Measurements from ENCODE around the gene LPCAT1.
A peak's percentile ranks its signal among the peaks of the same experiment; 100 is the strongest.

The LPCAT1 gene

DNA sequence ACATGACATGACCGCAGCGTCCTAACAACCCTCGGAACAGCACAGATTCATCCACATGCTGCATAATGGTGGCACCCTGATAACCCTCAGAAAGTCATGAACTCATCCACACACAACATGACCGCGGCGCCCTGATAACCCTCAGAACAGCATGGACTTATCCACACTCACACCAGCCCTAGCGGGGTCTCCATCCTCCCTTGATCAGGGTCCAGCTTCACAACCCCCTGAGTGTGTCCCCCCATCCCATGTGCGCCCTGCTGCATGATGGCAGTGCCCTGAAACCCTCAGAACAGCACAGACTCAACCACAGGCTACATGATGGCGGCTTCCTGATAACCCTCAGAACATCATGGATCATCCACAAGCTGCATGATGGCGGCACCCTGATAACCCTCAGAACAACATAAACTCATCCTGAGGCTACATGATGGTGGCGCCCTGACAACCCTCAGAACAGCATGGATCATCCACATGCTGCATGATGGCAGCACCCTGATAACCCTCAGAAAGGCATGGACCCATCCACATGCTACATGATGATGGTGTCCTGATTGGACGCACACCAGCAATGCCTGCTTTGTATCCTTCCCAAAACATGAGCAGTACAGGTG lies 106.8 kb downstream of the LPCAT1 start:
- no peak for ATAC-seq
- no peak overlapping the region for H3K27ac Mint-ChIP-seq
- no peak overlapping the region for H3K4me3 Mint-ChIP-seq
- peaks cover 11% of the 10 kb centered on the region for H3K9me3 Mint-ChIP-seq
- peaks cover 7% of the 10 kb centered on the region for H3K4me1 Mint-ChIP-seq
- no peaks in the 10 kb centered on the region for H3K36me3 Mint-ChIP-seq
- H3K27me3 Mint-ChIP-seq: peaks cover 20% of the 10 kb centered on the region

DNA sequence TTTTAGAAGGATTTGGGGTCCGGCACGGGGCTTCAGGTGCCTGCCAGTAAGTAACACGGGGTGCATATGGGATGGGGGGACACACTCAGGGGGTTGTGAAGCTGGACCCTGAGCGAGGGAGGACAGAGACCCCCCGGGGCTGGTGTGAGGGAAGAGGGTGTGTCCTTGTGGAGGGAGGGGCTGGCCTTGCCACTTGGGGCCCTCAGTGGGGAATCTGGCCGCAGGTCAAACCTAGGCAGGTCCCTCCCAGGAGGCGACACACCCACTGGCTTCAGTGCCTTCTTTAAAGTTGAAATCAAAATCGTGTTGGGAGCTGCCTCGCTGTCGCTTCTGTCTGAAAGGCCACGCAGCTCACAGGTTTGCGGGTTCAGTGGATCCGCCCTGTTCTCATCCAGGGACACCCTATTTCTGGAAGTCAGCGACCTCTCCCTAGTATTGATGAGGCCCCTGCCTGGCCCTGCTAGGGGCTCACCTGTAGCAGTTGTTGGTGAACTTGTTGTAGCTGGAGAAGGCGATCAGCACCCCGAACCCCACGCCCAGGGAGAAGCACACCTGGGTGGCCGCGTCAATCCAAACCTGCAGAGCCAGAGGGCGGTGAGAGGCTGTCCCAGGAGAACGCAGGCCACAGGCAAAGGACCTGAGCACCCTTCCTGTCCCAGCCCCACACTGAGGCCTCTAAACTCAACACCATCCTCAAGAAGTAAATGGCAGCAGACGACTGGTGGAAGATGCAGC lies 108.0 kb downstream of the LPCAT1 start:
- H3K4me1 Mint-ChIP-seq: peaks cover 12% of the 10 kb centered on the region
- no peaks in the 10 kb centered on the region for H3K36me3 Mint-ChIP-seq
- H3K27me3 Mint-ChIP-seq: peaks cover 32% of the 10 kb centered on the region
- no peak overlapping the region for H3K4me3 Mint-ChIP-seq
- peaks cover 11% of the 10 kb centered on the region for H3K9me3 Mint-ChIP-seq
- ATAC-seq: no peak
- H3K27ac Mint-ChIP-seq: no peak overlapping the region

DNA sequence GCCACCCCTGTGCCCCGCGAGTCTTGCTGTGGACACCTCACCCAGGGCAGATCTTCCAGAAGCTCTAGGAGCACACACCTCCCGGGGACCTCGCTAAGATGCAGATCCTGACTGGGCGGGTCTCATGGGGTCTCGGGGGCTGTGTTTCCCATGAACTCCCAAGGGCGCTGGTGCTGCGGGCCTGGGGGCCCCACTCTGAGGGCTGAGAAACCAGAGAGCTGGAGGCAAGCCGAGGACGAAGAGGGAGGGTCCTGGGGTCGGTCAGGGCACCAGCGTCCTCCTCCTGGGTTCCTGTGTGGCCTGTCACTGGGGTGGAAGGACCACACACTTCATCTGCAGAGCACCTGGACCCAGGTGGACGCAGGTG lies 108.7 kb downstream of the LPCAT1 start:
- H3K27me3 Mint-ChIP-seq: peaks cover 33% of the 10 kb centered on the region
- no peak for ATAC-seq
- peaks cover 12% of the 10 kb centered on the region for H3K4me1 Mint-ChIP-seq
- peaks cover 11% of the 10 kb centered on the region for H3K9me3 Mint-ChIP-seq
- H3K4me3 Mint-ChIP-seq: no peak overlapping the region
- no peak overlapping the region for H3K27ac Mint-ChIP-seq
- no peaks in the 10 kb centered on the region for H3K36me3 Mint-ChIP-seq

DNA sequence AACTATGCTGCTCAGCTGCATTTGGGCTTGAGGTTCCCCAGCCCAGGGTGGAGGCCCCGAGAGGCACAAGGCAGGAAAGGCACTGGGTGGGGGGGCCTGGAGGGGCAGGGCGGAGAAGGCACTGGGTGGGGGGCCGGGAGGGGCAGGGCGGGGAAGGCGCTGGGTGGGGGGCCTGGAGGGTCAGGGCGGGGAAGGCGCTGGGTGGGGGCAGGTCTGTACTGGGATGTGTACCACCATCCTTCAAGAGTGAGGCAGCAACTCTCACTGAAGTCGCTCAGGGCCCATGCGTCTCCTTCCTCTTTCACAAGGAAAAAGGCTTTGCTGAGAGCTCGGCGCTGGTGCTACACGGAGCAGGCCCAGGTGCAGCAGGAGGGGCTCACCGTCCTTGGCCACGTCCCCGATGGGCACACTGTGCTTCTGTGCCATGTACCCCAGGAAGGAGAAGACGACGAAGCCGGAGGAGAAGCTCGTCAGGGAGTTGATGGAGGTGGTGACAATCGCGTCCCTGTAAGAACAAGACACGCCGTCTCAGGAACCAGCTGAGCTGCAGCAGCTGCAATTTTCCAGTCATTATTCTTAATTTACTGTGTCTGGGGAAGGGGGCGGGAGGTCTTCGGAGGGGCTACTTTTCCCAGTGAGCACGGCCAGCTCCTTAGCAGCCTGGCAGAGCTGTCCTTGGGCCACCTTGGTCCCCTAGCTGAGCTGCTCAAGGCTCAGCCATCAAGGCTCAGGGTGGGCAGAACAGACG lies 109.3 kb downstream of the LPCAT1 start:
- Mint-ChIP-seq H3K4me3 (no peak overlapping the region), H3K27me3 (peaks cover 33% of the 10 kb centered on the region), H3K36me3 (no peaks in the 10 kb centered on the region), H3K27ac (no peak overlapping the region), H3K4me1 (peaks cover 12% of the 10 kb centered on the region), H3K9me3 (peaks cover 11% of the 10 kb centered on the region)
- peak; percentile 67 for ATAC-seq

DNA sequence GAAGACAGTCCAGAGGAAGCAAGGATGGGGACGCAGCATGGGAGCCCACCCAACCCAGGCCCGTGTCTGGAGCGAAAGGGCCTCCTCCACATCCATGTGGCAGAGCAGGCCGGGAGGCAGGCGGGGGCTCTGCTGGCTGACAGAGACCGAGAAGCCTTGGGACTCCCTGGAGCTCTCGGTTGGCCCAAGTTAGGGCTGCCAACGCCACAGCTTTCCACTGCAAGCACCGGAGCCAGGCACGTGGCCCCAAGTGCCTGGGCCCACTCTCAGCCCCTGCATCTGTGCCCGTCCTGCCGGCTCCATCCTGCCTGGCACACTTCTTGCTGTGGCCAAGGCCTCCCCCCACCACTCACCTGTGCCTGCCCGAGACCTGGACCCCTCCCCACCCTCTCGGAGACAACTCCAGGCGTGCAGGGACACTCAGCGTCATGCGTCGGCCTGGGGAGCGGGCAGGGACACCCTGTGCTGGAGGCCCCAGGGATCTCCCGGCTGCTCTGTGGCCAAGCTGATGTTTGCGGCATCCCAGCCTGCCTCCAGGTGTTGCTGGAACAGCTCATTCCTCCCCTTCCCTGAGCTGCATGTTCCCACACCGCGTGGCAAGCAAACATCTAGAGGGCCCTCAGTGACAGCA lies 110.0 kb downstream of the LPCAT1 start:
- no peak for ATAC-seq
- no peaks in the 10 kb centered on the region for H3K36me3 Mint-ChIP-seq
- H3K4me1 Mint-ChIP-seq: peaks cover 12% of the 10 kb centered on the region
- H3K27me3 Mint-ChIP-seq: peaks cover 38% of the 10 kb centered on the region
- no peak overlapping the region for H3K4me3 Mint-ChIP-seq
- H3K27ac Mint-ChIP-seq: no peak overlapping the region
- peaks cover 6% of the 10 kb centered on the region for H3K9me3 Mint-ChIP-seq

DNA sequence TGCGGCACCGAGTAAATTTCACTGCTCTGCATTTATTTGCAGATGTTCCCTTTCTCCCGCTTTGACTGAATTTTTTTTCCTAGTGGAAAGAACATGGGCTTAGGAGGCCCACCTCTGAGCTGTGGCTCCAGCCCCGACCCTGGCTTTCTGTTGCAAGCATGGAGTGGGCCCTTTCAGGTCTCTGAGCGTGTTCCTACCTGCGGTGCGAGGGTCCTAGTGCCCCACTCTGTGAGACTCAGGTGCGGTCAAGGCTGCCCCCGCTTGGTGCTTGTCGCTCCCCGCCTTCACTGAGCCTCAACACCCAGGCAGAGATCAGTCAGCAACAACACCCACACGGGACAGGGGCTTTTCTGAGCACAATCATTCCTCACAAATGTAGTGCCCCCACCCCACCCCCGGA lies 110.5 kb downstream of the LPCAT1 start:
- H3K4me1 Mint-ChIP-seq: peaks cover 12% of the 10 kb centered on the region
- H3K27ac Mint-ChIP-seq: no peak overlapping the region
- H3K27me3 Mint-ChIP-seq: peaks cover 42% of the 10 kb centered on the region
- no peak overlapping the region for H3K4me3 Mint-ChIP-seq
- ATAC-seq: no peak
- H3K9me3 Mint-ChIP-seq: peaks cover 1% of the 10 kb centered on the region
- H3K36me3 Mint-ChIP-seq: no peaks in the 10 kb centered on the region

DNA sequence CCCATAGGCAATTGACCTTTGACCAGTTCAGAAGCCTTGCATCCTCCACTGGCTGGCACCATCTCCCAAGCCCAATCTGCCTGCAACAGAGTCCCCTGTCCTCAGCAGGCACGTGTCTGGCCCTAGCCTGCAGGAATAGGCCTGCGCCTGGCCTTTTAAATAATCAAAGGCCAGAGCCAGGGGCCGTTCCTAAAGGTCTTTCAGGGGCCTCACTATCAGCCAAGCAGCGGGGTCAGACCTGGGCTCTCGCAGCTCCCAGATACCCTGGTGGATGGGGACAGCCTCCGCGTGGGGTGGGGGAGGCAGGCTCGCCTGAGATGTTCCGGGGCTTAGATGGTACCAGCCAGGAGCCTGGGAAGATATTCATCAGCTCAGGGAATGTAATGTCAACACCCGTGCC lies 111.1 kb downstream of the LPCAT1 start:
- ATAC-seq: no peak
- H3K36me3 Mint-ChIP-seq: no peaks in the 10 kb centered on the region
- H3K4me3 Mint-ChIP-seq: no peak overlapping the region
- H3K9me3 Mint-ChIP-seq: no peaks in the 10 kb centered on the region
- H3K4me1 Mint-ChIP-seq: peaks cover 12% of the 10 kb centered on the region
- H3K27me3 Mint-ChIP-seq: peaks cover 48% of the 10 kb centered on the region
- H3K27ac Mint-ChIP-seq: no peak overlapping the region

DNA sequence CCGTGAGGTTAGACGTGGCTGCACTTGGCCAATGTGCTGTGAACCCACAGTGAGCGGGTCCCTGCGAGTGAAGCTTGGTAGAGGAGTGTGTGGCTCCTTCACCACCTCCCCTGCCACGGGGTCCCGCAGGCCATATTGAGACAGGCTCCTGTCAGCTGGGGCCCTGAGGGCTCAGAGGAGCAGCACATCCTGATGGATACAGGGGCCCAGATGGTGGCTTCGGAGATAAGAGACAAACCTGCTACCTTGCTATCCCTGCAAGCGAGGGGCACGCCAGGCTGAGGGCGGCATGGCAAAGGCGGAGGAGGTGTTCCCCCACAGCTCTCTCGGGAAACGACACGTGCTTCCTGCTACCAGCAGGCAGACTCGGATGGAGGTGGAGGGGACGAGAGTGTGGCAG lies 111.6 kb downstream of the LPCAT1 start:
- Mint-ChIP-seq H3K4me1 (peaks cover 12% of the 10 kb centered on the region), H3K4me3 (no peak overlapping the region), H3K9me3 (no peaks in the 10 kb centered on the region), H3K27me3 (peaks cover 52% of the 10 kb centered on the region), H3K27ac (peak overlapping the region; percentile 17), H3K36me3 (no peaks in the 10 kb centered on the region)
- no peak for ATAC-seq
